Measurements from ENCODE around the gene DES.

The DES gene

GRCh38 chr2:219459460-219460311 is 41.5 kb downstream of the DES start:
- peak; percentile 52 for DNase-seq

- no peak for DNase-seq
Observed at GRCh38 chr2:219460424-219460926, 42.3 kb downstream of the DES start.

GRCh38 chr2:219461047-219461514 is 42.9 kb downstream of the DES start:
- DNase-seq, result peak; percentile 28

GRCh38 chr2:219461669-219462068 is 43.5 kb downstream of the DES start:
- no peak for DNase-seq

- DNase-seq, result no peak
Observed at GRCh38 chr2:219462349-219462748, 44.2 kb downstream of the DES start.

- no peak for DNase-seq
Observed at GRCh38 chr2:219464286-219465032, 46.3 kb downstream of the DES start.

- DNase-seq, result no peak
Observed at GRCh38 chr2:219465659-219466561, 47.7 kb downstream of the DES start.

GRCh38 chr2:219466816-219467735 is 48.9 kb downstream of the DES start:
- DNase-seq, result no peak

GRCh38 chr2:219467736-219468075 is 49.5 kb downstream of the DES start:
- no peak for DNase-seq

GRCh38 chr2:219468410-219469185 is 50.4 kb downstream of the DES start:
- DNase-seq, result no peak

- DNase-seq, result no peak
Observed at GRCh38 chr2:219469186-219469724, 51.1 kb downstream of the DES start.

- no peak for DNase-seq
Observed at GRCh38 chr2:219470429-219470828, 52.3 kb downstream of the DES start.

GRCh38 chr2:219471476-219472371 is 53.5 kb downstream of the DES start:
- no peak for DNase-seq

- DNase-seq, result no peak
Observed at GRCh38 chr2:219472629-219473187, 54.5 kb downstream of the DES start.

- no peak for DNase-seq
Observed at GRCh38 chr2:219473511-219473910, 55.3 kb downstream of the DES start.

GRCh38 chr2:219474285-219475060 is 56.3 kb downstream of the DES start:
- DNase-seq, result no peak

- no peak for DNase-seq
Observed at GRCh38 chr2:219475278-219475677, 57.1 kb downstream of the DES start.
